IMR-90 (cell line): ENCODE measurements around the gene COL7A1. TPM values are rescaled to one million over a fixed set of nuclear protein-coding genes. Genes with fewer than 3 reads are reported as not detected.

Source experiments
- ATAC-seq: fragments of 200-7000 bp; cut with Tn5 transposase; 2 replicates; pipeline ENCODE4 v1.9.1; 2020; ENCODE audit warnings: low read depth, mild to moderate bottlenecking, moderate library complexity
- BruUV-seq: library from RNA; stranded (reverse); fragments of 400-500 nt; replicated peaks from 2 replicates; lab custom pipeline; 2021; lab: Mats Ljungman, UMichigan
- CTCF ChIA-PET: fragments of 300-600 bp; formaldehyde crosslinking; extraction: SDS; loops from one replicate; lab custom pipeline; 2021; ENCODE audit warnings: antibody characterized with exemption; lab: Yijun Ruan, JAX
- POLR2A ChIA-PET: fragments of 300-600 bp; sonication (Branson Sonifier 250); formaldehyde crosslinking; loops from one replicate; lab custom pipeline; 2022; ENCODE audit warnings: antibody characterized with exemption; ENCODE audit not compliant: unreplicated experiment; lab: Charles Lee
- DNase-seq: peaks from one replicate; pipeline ENCODE4 v3.0.0; 2013
- H2AFZ ChIP-seq: replicated peaks from 2 replicates; pipeline ENCODE3; 2013; ENCODE audit warnings: low read length, mild to moderate bottlenecking; ENCODE audit not compliant: poor library complexity
- H2AK5ac ChIP-seq: 2 replicates; pipeline ENCODE4 v1.6.1; 2013; ENCODE audit warnings: low read depth, low read length, inconsistent platforms
- H2AK9ac ChIP-seq: replicated peaks from 2 replicates; pipeline ENCODE3; 2013; ENCODE audit warnings: mild to moderate bottlenecking, low read depth, low read length, moderate library complexity; ENCODE audit not compliant: poor library complexity
- H2BK120ac ChIP-seq: 2 replicates; pipeline ENCODE4 v1.6.1; 2013; ENCODE audit warnings: low read depth, low read length, inconsistent platforms
- H2BK15ac ChIP-seq: 3 replicates; pipeline ENCODE4 v1.6.1; 2013; ENCODE audit warnings: low read depth, low read length, inconsistent platforms
- H2BK20ac ChIP-seq: 2 replicates; pipeline ENCODE4 v1.6.1; 2013; ENCODE audit warnings: low read depth, mild to moderate bottlenecking, inconsistent platforms, low read length, moderate library complexity
- H2BK5ac ChIP-seq: 2 replicates; pipeline ENCODE4 v1.6.1; 2013; ENCODE audit warnings: mild to moderate bottlenecking, low read depth, low read length, inconsistent platforms; ENCODE audit not compliant: poor library complexity, severe bottlenecking
- H3K14ac ChIP-seq: replicated peaks from 2 replicates; pipeline ENCODE4 v1.6.1; 2013; ENCODE audit warnings: low read depth, low read length, inconsistent platforms
- H3K18ac ChIP-seq: 2 replicates; pipeline ENCODE4 v1.6.1; 2013; ENCODE audit warnings: low read depth, low read length, control low read depth
- H3K23ac ChIP-seq: 2 replicates; pipeline ENCODE4 v1.6.1; 2013; ENCODE audit warnings: low read depth, low read length, inconsistent platforms
- H3K27ac ChIP-seq: 2 replicates; pipeline ENCODE4 v1.5.1; 2013; ENCODE audit warnings: mild to moderate bottlenecking, control low read depth, low read length; ENCODE audit not compliant: insufficient read depth
- H3K27me3 ChIP-seq: 2 replicates; pipeline ENCODE4 v1.6.1; 2013; ENCODE audit warnings: low read length; ENCODE audit not compliant: control insufficient read depth, insufficient read depth
- H3K36me3 ChIP-seq: 2 replicates; pipeline ENCODE4 v1.6.1; 2013; ENCODE audit warnings: low read length, mixed read lengths; ENCODE audit not compliant: control insufficient read depth, insufficient read depth
- H3K4ac ChIP-seq: 2 replicates; pipeline ENCODE4 v1.6.1; 2013; ENCODE audit warnings: low read depth, low read length, inconsistent platforms
- H3K4me1 ChIP-seq: 2 replicates; pipeline ENCODE4 v1.6.1; 2013; ENCODE audit warnings: low read length, mixed read lengths; ENCODE audit not compliant: control insufficient read depth, insufficient read depth
- H3K4me2 ChIP-seq: 2 replicates; pipeline ENCODE4 v1.6.1; 2013; ENCODE audit warnings: low read depth, mild to moderate bottlenecking, control low read depth, low read length, moderate library complexity
- H3K4me3 ChIP-seq: 2 replicates; pipeline ENCODE4 v1.5.1; 2013; ENCODE audit warnings: low read depth, mild to moderate bottlenecking, control low read depth, low read length, moderate library complexity; ENCODE audit not compliant: insufficient read depth
- H3K56ac ChIP-seq: 2 replicates; pipeline ENCODE4 v1.6.1; 2013; ENCODE audit warnings: low read length, inconsistent platforms; ENCODE audit not compliant: insufficient read depth; ENCODE audit errors: extremely low read depth
- H3K79me1 ChIP-seq, 2 experiments: 2 replicates each; pipeline ENCODE4 v1.6.1; 2013; ENCODE audit warnings: low read length in 2 of 2, inconsistent platforms in 1 of 2, low read depth in 1 of 2
- H3K9ac ChIP-seq: 2 replicates; pipeline ENCODE4 v1.6.1; 2013; ENCODE audit warnings: low read depth, low read length, control low read depth
- H3K9me1 ChIP-seq: 2 replicates; pipeline ENCODE4 v1.6.1; 2013; ENCODE audit warnings: low read length, inconsistent platforms; ENCODE audit not compliant: insufficient read depth
- H3K9me3 ChIP-seq: 2 replicates; pipeline ENCODE4 v1.6.1; 2013; ENCODE audit warnings: low read length; ENCODE audit not compliant: control insufficient read depth, insufficient read depth
- H4K20me1 ChIP-seq: 2 replicates; pipeline ENCODE4 v1.6.1; 2013; ENCODE audit warnings: low read length, inconsistent platforms; ENCODE audit not compliant: insufficient read depth
- H4K5ac ChIP-seq: 2 replicates; pipeline ENCODE4 v1.6.1; 2013; ENCODE audit warnings: mild to moderate bottlenecking, low read depth, low read length, control low read depth
- H4K8ac ChIP-seq, 2 experiments: 2 replicates each; pipeline ENCODE4 v1.6.1; 2013; ENCODE audit warnings: low read depth in 2 of 2, low read length in 2 of 2, control low read depth in 1 of 2, inconsistent platforms in 1 of 2
- H4K91ac ChIP-seq: 2 replicates; pipeline ENCODE4 v1.6.1; 2013; ENCODE audit warnings: low read depth, low read length, inconsistent platforms; ENCODE audit not compliant: insufficient read depth
- BHLHE40 ChIP-seq: fragments of 150-350 bp; IDR thresholded peaks from 2 replicates; pipeline ENCODE4 v1.6.1; 2016; ENCODE audit warnings: mild to moderate bottlenecking, low read depth, low read length
- CEBPB ChIP-seq: IDR thresholded peaks from 2 replicates; pipeline ENCODE4 v1.6.1; 2012; ENCODE audit warnings: low read depth, low read length, improper control_type of control experiment
- CHD1 ChIP-seq: IDR thresholded peaks from 2 replicates; pipeline ENCODE4 v1.6.1; 2012; ENCODE audit warnings: low read depth, low read length, improper control_type of control experiment
- FOS ChIP-seq: fragments of 150-350 bp; IDR thresholded peaks from 2 replicates; pipeline ENCODE4 v1.6.1; 2016; ENCODE audit warnings: low read depth, low read length
- MAZ ChIP-seq: IDR thresholded peaks from 2 replicates; pipeline ENCODE4 v1.6.1; 2012; ENCODE audit warnings: low read depth, mild to moderate bottlenecking, low read length, improper control_type of control experiment, moderate library complexity, borderline replicate concordance
- MXI1 ChIP-seq: IDR thresholded peaks from 2 replicates; pipeline ENCODE4 v1.6.1; 2012; ENCODE audit warnings: low read depth, mild to moderate bottlenecking, low read length, moderate library complexity, borderline replicate concordance
- NFE2L2 ChIP-seq: fragments of 150-350 bp; IDR thresholded peaks from 2 replicates; pipeline ENCODE4 v1.6.1; 2016; ENCODE audit warnings: low read depth, mild to moderate bottlenecking, low read length
- POLR2A ChIP-seq: IDR thresholded peaks from 2 replicates; pipeline ENCODE4 v1.6.1; 2012; ENCODE audit warnings: mild to moderate bottlenecking, low read depth, low read length
- RAD21 ChIP-seq: IDR thresholded peaks from 2 replicates; pipeline ENCODE4 v1.6.1; 2012; ENCODE audit warnings: low read length, improper control_type of control experiment
- RFX5 ChIP-seq: IDR thresholded peaks from 2 replicates; pipeline ENCODE4 v1.8.0; 2012; ENCODE audit warnings: low read depth, mild to moderate bottlenecking, low read length, moderate library complexity
- SMC3 ChIP-seq: fragments of 150-350 bp; IDR thresholded peaks from 2 replicates; pipeline ENCODE4 v1.6.1; 2016; ENCODE audit warnings: low read depth, mild to moderate bottlenecking, antibody characterized with exemption, low read length, moderate library complexity
- WGBS, 2 experiments: methylation state at CpG; one replicate each; pipeline versions ENCODE4 v1.1.5 to v1.1.7; 2013; ENCODE audit warnings: missing lambda C conversion rate in 2 of 2; ENCODE audit not compliant: insufficient read length in 1 of 2; ENCODE audit errors: extremely low coverage in 2 of 2; 5-methylcytosine and 5-hydroxymethylcytosine counted together
- dilution Hi-C: fragments of 300-500 bp; cut with HindIII; formaldehyde crosslinking; loops from one replicate; pipeline ENCODE4 v1.14.3; 2018; ENCODE audit warnings: low sequenced_read_pairs; ENCODE audit not compliant: unreplicated experiment
- in situ Hi-C: fragments of 300-500 bp; cut with MboI; formaldehyde crosslinking; loops from 3 replicates; pipeline ENCODE4 v1.14.3; 2019; ENCODE audit warnings: low sequenced_read_pairs, inconsistent platforms, mixed read lengths
- intact Hi-C: fragments of 100-400 bp; cut with micrococcal nuclease; formaldehyde crosslinking; loops from 2 replicates; pipeline ENCODE4 v1.10.0; 2022
- polyA plus RNA-seq, 3 experiments: library from polyadenylated mRNA; depleted of rRNA; stranded (reverse); fragments of >200 nt; gene quantifications; 2 replicates each; pipeline ENCODE4 v1.2.3, GENCODE V29; 2012; ENCODE audit warnings: low replicate concordance in 1 of 3
- total RNA-seq: library from RNA; depleted of rRNA; stranded (reverse); fragments of >200 nt; gene quantifications from 2 replicates; pipeline ENCODE4 v1.2.3, GENCODE V29; 2012
- TF ChIP-seq, protein P1 (sequence below): fragments of 150-350 bp; IDR thresholded peaks from 2 replicates; pipeline ENCODE4 v1.6.1; 2017; ENCODE audit warnings: mild to moderate bottlenecking, antibody characterized with exemption, low read length, low read depth
- TF ChIP-seq, protein P2 (sequence below): conservative IDR thresholded peaks from 2 replicates; pipeline ENCODE4 v1.5.1; 2012; ENCODE audit warnings: mild to moderate bottlenecking, low read depth, low read length, improper control_type of control experiment
- TF ChIP-seq, protein P3 (sequence below): fragments of 150-350 bp; IDR thresholded peaks from 2 replicates; pipeline ENCODE4 v1.6.1; 2016; ENCODE audit warnings: low read depth, mild to moderate bottlenecking, low read length, moderate library complexity, borderline replicate concordance

COL7A1 gene
- total and polyA plus RNA-seq, 2 of the 4 experiments (the other 2 are of a cell fraction), result 4.1 to 20.3 TPM

DNA sequence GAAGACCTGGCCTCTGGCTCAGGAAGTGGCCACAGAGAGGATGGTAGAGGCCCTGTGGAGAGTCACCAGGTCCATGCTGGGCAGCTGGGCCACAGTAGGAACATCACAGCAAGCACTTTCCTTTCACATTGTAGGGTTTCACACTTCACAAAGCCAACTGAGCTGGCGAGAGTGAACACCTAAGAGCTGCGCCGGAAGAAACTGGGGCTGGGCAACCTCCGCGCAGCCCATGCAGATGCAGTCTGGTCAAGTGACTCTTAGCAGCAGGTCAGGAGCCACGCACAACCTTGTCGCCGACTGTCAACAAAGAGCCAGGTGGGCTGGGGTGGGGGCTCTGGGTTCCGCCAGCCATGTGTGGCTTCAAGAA is 75.9 kb downstream of the COL7A1 start:
- no TSS peak for BruUV-seq

More for the DNA sequence above, 75.9 kb downstream of the COL7A1 start:
- in situ Hi-C loops, result no loop called here
- H3K9me3 ChIP-seq, result no peaks in the 10 kb centered on the region
- no peak overlapping the region for H3K4me3 ChIP-seq
- H3K9me1 ChIP-seq, result no peaks in the 10 kb centered on the region
- H4K5ac ChIP-seq, result no peak overlapping the region
- H2BK20ac ChIP-seq, result no peak overlapping the region
- no peak overlapping the region for H3K9ac ChIP-seq
- H3K36me3 ChIP-seq, result peaks cover 9% of the 10 kb centered on the region
- H2AK5ac ChIP-seq, result no peak overlapping the region
- no peak overlapping the region for H3K14ac ChIP-seq
- no peak overlapping the region for H4K91ac ChIP-seq
- H2BK120ac ChIP-seq, result no peak overlapping the region
- no peak overlapping the region for H2AFZ ChIP-seq
- no peak overlapping the region for H2AK9ac ChIP-seq
- no peaks in the 10 kb centered on the region for H4K20me1 ChIP-seq
- 100% methylated on average over 5 of the region's 9 CpGs; no CpG with 5 or more reads in 1 of the 2 experiments for WGBS, 2 experiments
- H2BK15ac ChIP-seq, result no peak overlapping the region
- CTCF ChIA-PET, result no interaction called here
- no peak for TF ChIP-seq NFE2L2
- TF ChIP-seq, protein P1, sequence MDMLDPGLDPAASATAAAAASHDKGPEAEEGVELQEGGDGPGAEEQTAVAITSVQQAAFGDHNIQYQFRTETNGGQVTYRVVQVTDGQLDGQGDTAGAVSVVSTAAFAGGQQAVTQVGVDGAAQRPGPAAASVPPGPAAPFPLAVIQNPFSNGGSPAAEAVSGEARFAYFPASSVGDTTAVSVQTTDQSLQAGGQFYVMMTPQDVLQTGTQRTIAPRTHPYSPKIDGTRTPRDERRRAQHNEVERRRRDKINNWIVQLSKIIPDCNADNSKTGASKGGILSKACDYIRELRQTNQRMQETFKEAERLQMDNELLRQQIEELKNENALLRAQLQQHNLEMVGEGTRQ, result no peak
- TF ChIP-seq SMC3, result no peak
- no peak for TF ChIP-seq MAZ
- TF ChIP-seq CEBPB, result no peak
- no peak for TF ChIP-seq POLR2A
- TF ChIP-seq, protein P2, sequence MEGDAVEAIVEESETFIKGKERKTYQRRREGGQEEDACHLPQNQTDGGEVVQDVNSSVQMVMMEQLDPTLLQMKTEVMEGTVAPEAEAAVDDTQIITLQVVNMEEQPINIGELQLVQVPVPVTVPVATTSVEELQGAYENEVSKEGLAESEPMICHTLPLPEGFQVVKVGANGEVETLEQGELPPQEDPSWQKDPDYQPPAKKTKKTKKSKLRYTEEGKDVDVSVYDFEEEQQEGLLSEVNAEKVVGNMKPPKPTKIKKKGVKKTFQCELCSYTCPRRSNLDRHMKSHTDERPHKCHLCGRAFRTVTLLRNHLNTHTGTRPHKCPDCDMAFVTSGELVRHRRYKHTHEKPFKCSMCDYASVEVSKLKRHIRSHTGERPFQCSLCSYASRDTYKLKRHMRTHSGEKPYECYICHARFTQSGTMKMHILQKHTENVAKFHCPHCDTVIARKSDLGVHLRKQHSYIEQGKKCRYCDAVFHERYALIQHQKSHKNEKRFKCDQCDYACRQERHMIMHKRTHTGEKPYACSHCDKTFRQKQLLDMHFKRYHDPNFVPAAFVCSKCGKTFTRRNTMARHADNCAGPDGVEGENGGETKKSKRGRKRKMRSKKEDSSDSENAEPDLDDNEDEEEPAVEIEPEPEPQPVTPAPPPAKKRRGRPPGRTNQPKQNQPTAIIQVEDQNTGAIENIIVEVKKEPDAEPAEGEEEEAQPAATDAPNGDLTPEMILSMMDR, result no peak
- TF ChIP-seq BHLHE40, result no peak
- TF ChIP-seq RAD21, result no peak
- no peak for TF ChIP-seq MXI1
- no peak for TF ChIP-seq FOS
- TF ChIP-seq RFX5, result no peak
- no peak for TF ChIP-seq CHD1
- TF ChIP-seq, protein P3, sequence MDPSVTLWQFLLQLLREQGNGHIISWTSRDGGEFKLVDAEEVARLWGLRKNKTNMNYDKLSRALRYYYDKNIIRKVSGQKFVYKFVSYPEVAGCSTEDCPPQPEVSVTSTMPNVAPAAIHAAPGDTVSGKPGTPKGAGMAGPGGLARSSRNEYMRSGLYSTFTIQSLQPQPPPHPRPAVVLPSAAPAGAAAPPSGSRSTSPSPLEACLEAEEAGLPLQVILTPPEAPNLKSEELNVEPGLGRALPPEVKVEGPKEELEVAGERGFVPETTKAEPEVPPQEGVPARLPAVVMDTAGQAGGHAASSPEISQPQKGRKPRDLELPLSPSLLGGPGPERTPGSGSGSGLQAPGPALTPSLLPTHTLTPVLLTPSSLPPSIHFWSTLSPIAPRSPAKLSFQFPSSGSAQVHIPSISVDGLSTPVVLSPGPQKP, result no peak
- H3K23ac ChIP-seq, result no peak overlapping the region
- H3K18ac ChIP-seq, result no peak overlapping the region
- H2BK5ac ChIP-seq, result no peak overlapping the region
- POLR2A ChIA-PET, result no interaction called here
- H3K4me1 ChIP-seq, result 0 out of 2 replicates have a peak, but pooled peaks cover 2% of the 10 kb centered on the region
- no peaks in the 10 kb centered on the region for H3K27me3 ChIP-seq
- dilution Hi-C loops, result no loop called here
- H4K8ac ChIP-seq, result no peak overlapping the region
- ATAC-seq, result no peak
- DNase-seq, result no peak
- no peak overlapping the region for H3K4ac ChIP-seq
- intact Hi-C loops, result no loop called here
- H3K4me2 ChIP-seq, result no peak overlapping the region
- no peaks in the 10 kb centered on the region for H3K79me1 ChIP-seq
- H3K56ac ChIP-seq, result no peak overlapping the region
- H3K27ac ChIP-seq, result no peak overlapping the region
